Esophagus muscularis mucosa (tissue), 3 donors: ENCODE measurements around the gene KCND3.

Experiments used
- CTCF ChIP-seq, 3 experiments: fragments of 200-600 bp in 2 of 3; fragments of 450-650 bp in 1 of 3; sonication (generic) in 2 of 3; IDR thresholded peaks; one replicate each; pipeline ENCODE4 v1.5.1; 2017 to 2019; ENCODE audit warnings: antibody characterized with exemption in 3 of 3, mild to moderate bottlenecking in 2 of 3, moderate library complexity in 1 of 3
- POLR2A ChIP-seq: fragments of 450-650 bp; IDR thresholded peaks from one replicate; pipeline ENCODE4 v1.6.1; 2017; ENCODE audit warnings: antibody characterized with exemption, moderate library complexity, mild to moderate bottlenecking, low read depth

GRCh38 chr1:111923766-111924165 lies 65.7 kb downstream of the KCND3 start:
- TF ChIP-seq CTCF (IDR thresholded peaks at IDR 0.05) (no peak), POLR2A (no peak)
